NOMO-1 treated with dmso at 0.1 percent for 144 hours (cell line): Measurements from ENCODE around the gene GMPS.
"Not testable (repeated sequence)": the region's sequence is repeated elsewhere in the genome, so short reads cannot be mapped to it uniquely, and the experiment has no call there.

Source experiments
- DNase-seq: peaks from one replicate; lab custom pipeline; 2025; ENCODE audit not compliant: unreplicated experiment; lab: John Stamatoyannopoulos, UW

Gene GMPS

GRCh38 chr3:155938409-155938808, 68.0 kb downstream of the GMPS start:
- no peak for DNase-seq

GRCh38 chr3:155941354-155941753, 70.9 kb downstream of the GMPS start:
- DNase-seq, result peak; percentile 4

GRCh38 chr3:155944081-155944480, 73.6 kb downstream of the GMPS start:
- DNase-seq, result no peak

GRCh38 chr3:155946178-155946577, 75.7 kb downstream of the GMPS start:
- no peak for DNase-seq

GRCh38 chr3:155948476-155948875, 78.0 kb downstream of the GMPS start:
- DNase-seq, result no peak

GRCh38 chr3:155949453-155950217, 79.2 kb downstream of the GMPS start:
- no peak for DNase-seq

GRCh38 chr3:155956508-155957411, 86.3 kb downstream of the GMPS start:
- DNase-seq, result no peak

GRCh38 chr3:155957412-155957880, 87.0 kb downstream of the GMPS start:
- DNase-seq, result no peak

- DNase-seq, result no peak
Observed at GRCh38 chr3:155958676-155959075, 88.2 kb downstream of the GMPS start.

- no peak for DNase-seq
Observed at GRCh38 chr3:155960060-155960459, 89.6 kb downstream of the GMPS start.

GRCh38 chr3:155961044-155961443, 90.6 kb downstream of the GMPS start:
- DNase-seq, result not testable (repeated sequence)

GRCh38 chr3:155963570-155963969, 93.1 kb downstream of the GMPS start:
- DNase-seq, result no peak

GRCh38 chr3:155970398-155970797, 99.9 kb downstream of the GMPS start:
- no peak for DNase-seq

- DNase-seq, result no peak
Observed at GRCh38 chr3:155972885-155973584, 102.6 kb downstream of the GMPS start.

- DNase-seq, result no peak
Observed at GRCh38 chr3:155978324-155978723, 107.9 kb downstream of the GMPS start.

GRCh38 chr3:155979746-155980145, 109.3 kb downstream of the GMPS start:
- DNase-seq, result no peak

GRCh38 chr3:155981669-155982068, 111.2 kb downstream of the GMPS start:
- no peak for DNase-seq

- DNase-seq, result no peak
Observed at GRCh38 chr3:155983834-155984474, 113.5 kb downstream of the GMPS start.

- DNase-seq, result no peak
Observed at GRCh38 chr3:155984791-155985417, 114.5 kb downstream of the GMPS start.

- DNase-seq, result no peak
Observed at GRCh38 chr3:155989536-155989935, 119.1 kb downstream of the GMPS start.
